Stimulated activated effector memory CD8-positive, alpha-beta T cell treated with anti-CD3 and anti-CD28 coated beads, Interleukin-12 subunit alpha, Interleukin-12 subunit beta, amount 100 ng/mL, for 72 hours (primary cell): Measurements from ENCODE around the gene SLC35G2.
"Not testable (repeated sequence)": the region's sequence is repeated elsewhere in the genome, so short reads cannot be mapped to it uniquely, and the experiment has no call there.

Experiments used
- ATAC-seq: fragments of 150-1000 bp; cut with Tn5 transposase; 2 replicates; pipeline ENCODE4 v1.10.0; 2021
- DNase-seq, 2 donors: peaks; one replicate each; pipeline ENCODE4 v3.0.0; 2021 to 2022; ENCODE audit warnings: low spot score in 2 of 2
- H3K27ac Mint-ChIP-seq: one replicate; pipeline ENCODE4 v1.8.0; 2022; ENCODE audit warnings: mild to moderate bottlenecking, mixed read lengths
- H3K36me3 Mint-ChIP-seq: one replicate; pipeline ENCODE4 v1.8.0; 2022; ENCODE audit warnings: mild to moderate bottlenecking, mixed read lengths
- H3K4me1 Mint-ChIP-seq: one replicate; pipeline ENCODE4 v1.8.0; 2022; ENCODE audit warnings: mixed read lengths
- H3K4me3 Mint-ChIP-seq: one replicate; pipeline ENCODE4 v1.8.0; 2022; ENCODE audit warnings: mild to moderate bottlenecking, mixed read lengths
- H3K9me3 Mint-ChIP-seq: one replicate; pipeline ENCODE4 v1.8.0; 2022; ENCODE audit warnings: mixed read lengths

The SLC35G2 gene

DNA sequence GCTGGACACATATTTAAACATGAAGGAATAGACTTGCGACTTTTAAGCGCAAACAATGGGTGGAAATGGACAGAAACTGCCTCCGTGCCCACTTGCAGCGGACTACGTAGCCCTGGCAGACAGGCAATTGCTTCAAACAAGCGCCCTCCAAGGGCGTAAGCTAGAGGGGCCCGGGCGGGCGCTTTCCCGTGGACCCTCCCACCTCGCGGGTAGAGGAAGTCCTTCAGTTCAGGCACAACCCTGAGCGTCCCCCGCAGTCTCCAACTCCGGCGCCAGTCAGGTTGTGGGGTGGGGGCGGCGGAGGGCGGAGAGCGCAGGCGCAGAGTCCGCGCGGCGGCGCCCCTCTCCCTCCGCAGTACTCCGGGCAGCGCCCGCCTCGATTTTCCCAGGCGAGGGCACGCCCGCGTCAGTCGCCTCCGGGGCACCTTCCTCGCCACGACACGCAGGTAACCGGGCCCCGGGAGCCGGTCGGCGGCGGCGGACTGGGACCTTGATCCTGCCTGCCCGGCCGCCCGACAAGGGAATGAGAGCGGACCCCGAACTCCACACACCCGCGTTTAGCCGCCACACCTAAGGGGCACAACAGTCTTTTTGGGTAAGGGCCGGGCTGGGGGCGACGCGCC is at the start of gene SLC35G2:
Gene SLC35G2 (plus strand): TSS at position 358 of the 623 bp plus-strand sequence. CDS start 35,335 bp downstream, outside the sequence.
- peak within 1 kb of the TSS; percentile 92 for H3K27ac Mint-ChIP-seq
- peaks cover 28% of the 10 kb centered on the region for H3K4me1 Mint-ChIP-seq
- ATAC-seq, result peak; percentile 79
- peak; percentile 26 to 73 for DNase-seq
- peaks cover 9% of the 10 kb centered on the region for H3K36me3 Mint-ChIP-seq
- H3K9me3 Mint-ChIP-seq, result peaks cover 3% of the 10 kb centered on the region
- peak within 1 kb of the TSS; percentile 96 for H3K4me3 Mint-ChIP-seq

DNA sequence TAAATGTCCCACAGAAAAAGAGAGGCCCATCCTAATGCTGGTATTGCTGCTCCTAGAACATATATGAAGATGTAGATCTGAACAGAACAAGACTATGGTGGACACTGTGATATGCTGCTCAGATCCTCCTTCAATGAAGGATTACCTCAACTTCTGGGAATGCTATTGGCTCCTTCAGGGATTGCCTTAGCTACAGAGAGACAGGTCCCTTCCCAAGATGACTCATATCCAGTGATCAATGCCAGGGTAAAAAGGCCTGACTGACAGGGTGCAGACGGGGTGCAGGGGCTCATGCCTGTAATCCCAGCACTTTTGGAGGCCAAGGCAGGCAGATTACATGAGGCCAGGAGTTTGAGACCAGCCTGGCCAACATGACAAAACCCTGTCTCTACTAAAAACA is 46.2 kb upstream of the SLC35G2 start:
- no peak for DNase-seq
- H3K4me1 Mint-ChIP-seq, result no peaks in the 10 kb centered on the region
- H3K36me3 Mint-ChIP-seq, result no peaks in the 10 kb centered on the region
- H3K27ac Mint-ChIP-seq, result no peak overlapping the region
- no peak for ATAC-seq
- no peaks in the 10 kb centered on the region for H3K9me3 Mint-ChIP-seq
- no peak overlapping the region for H3K4me3 Mint-ChIP-seq

DNA sequence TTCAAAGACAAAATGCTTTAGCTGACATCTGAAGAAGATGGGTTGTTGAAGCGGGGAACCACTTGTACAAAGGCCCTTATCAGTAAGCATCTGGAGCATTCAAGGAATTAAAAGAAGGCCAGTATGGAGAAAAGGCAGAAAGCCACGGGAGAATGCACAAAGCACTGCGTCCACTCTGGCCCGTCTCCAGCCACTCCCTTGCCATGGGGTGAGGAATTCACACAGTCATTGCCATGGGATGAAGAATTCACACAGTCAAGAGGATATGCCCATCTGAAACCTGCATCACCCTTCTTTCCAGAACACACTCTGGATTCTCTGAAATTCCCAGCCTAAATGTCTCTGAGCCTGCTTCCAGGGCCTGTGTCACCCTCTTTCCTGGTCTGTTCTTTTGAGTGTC is 40.1 kb upstream of the SLC35G2 start:
- Mint-ChIP-seq H3K4me3 (no peak overlapping the region), H3K36me3 (no peaks in the 10 kb centered on the region), H3K9me3 (no peaks in the 10 kb centered on the region), H3K27ac (no peak overlapping the region), H3K4me1 (no peaks in the 10 kb centered on the region)
- no peak for ATAC-seq
- DNase-seq, result no peak

DNA sequence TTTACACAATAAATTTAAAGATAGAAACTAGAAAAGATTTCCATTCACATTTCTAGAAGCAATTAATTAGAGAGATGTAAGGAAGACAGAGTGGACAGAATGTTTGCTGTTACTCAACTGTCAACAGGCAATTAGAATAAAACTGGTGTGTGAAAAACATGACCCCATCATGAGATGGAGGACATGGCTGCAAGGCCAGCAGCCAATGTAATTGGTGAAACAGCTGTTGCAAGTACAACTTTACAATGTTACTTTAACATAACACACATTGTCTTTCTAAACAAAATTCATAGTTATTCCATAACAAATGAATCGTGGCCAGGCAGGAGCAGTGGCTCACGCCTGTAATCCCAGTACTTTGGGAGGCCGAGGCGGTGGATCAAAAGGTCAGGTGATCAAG is 38.2 kb upstream of the SLC35G2 start:
- DNase-seq (no peak), ATAC-seq (no peak)
- no peak overlapping the region for H3K4me3 Mint-ChIP-seq

DNA sequence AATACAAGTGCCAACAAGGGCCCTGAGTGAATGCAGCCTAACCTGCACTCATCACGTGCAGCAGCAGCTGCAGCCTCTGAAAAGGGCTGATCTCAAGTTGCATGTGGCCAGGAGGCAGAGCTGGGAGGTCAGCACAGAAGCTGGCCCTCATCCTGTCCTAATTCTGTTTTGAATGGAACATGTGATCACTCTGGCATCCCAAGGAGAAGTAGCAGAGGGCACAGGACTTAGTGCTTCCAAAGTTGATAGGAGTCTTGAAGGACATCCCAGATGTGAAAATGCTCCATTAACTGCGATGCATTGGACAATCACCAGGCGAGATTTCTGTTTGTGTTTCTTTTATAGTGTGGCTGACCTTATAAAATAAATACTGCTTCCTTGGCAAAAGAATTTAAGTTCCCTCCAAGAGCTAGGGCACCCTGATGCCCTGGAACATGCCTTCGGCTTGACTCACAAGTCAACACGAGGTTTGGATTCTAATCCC is 35.2 kb upstream of the SLC35G2 start:
- DNase-seq (no peak), ATAC-seq (no peak)
- no peak overlapping the region for H3K4me3 Mint-ChIP-seq
- peaks cover 12% of the 10 kb centered on the region for H3K4me1 Mint-ChIP-seq
- no peaks in the 10 kb centered on the region for H3K36me3 Mint-ChIP-seq
- no peaks in the 10 kb centered on the region for H3K9me3 Mint-ChIP-seq
- no peak overlapping the region for H3K27ac Mint-ChIP-seq

More for the DNA sequence above, 38.2 kb upstream of the SLC35G2 start:
- Mint-ChIP-seq H3K9me3 (no peaks in the 10 kb centered on the region), H3K36me3 (no peaks in the 10 kb centered on the region), H3K4me1 (no peaks in the 10 kb centered on the region), H3K27ac (no peak overlapping the region)

DNA sequence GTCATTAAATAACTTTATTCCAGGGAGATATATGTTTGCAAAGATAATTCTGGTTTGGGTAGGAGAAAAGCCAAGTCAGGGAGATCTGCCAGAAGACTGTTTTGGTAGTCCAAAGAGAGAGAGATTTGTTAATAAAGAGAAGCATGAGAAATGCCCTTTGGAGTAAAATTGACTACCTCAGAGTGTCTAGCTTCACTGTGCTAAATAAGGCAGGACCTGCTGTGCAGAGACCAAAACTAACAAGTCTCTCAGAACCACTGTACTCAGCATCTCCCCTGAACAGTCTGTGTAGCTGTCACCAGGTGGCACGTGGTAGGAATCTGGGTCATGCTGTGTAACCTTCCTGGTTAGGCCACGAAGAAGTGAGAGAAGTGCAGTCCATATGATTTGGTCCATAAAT is 31.6 kb upstream of the SLC35G2 start:
- peak overlapping the region; percentile 51 for H3K27ac Mint-ChIP-seq
- no peak overlapping the region for H3K4me3 Mint-ChIP-seq
- peak in 1 of 2 donors; percentile 51 for DNase-seq
- peak; percentile 96 for ATAC-seq
- H3K9me3 Mint-ChIP-seq, result no peaks in the 10 kb centered on the region
- peaks cover 12% of the 10 kb centered on the region for H3K4me1 Mint-ChIP-seq
- no peaks in the 10 kb centered on the region for H3K36me3 Mint-ChIP-seq

DNA sequence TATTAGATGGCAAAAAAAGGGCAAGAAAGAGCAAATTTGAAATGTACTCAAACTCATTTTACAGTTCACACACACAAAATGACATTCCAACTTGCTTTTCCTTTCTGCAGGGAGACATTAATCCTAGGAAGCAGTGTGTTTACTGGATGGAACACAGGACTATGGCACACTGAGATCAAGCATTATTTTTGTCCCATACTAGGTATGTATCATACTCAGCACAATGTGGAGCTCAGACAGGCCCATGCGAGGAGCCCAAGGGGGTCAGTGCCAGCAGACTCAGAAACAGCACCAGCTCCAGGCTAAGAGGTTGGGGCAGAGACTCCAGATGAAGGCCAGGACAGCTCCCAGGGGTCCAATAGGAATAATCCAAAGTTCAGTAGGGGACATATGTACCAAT is 30.8 kb upstream of the SLC35G2 start:
- Mint-ChIP-seq H3K27ac (no peak overlapping the region), H3K36me3 (no peaks in the 10 kb centered on the region), H3K9me3 (no peaks in the 10 kb centered on the region), H3K4me3 (no peak overlapping the region), H3K4me1 (peaks cover 12% of the 10 kb centered on the region)
- no peak for DNase-seq
- no peak for ATAC-seq

DNA sequence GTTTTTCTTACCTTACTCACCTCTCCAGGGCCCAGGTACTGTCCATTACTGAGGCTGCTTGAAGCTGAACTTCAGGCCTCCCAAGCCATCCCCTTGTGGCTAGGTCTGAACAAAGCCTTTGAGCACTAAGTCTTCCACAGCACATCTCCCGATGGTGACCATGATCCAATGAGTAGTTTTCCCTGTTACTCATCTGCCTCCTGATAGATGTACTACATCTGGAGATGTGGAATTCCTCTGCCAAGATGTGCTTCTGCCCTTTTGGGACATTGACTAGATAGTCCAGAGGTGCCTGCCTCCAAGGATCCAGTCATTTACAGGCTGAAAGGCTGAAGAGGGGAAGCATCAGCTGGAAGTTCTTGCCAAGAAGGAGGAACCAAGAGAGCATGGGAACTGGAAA is 28.9 kb upstream of the SLC35G2 start:
- H3K27ac Mint-ChIP-seq, result no peak overlapping the region
- no peak for DNase-seq
- no peak for ATAC-seq
- H3K4me1 Mint-ChIP-seq, result peaks cover 12% of the 10 kb centered on the region
- H3K4me3 Mint-ChIP-seq, result no peak overlapping the region
- H3K9me3 Mint-ChIP-seq, result no peaks in the 10 kb centered on the region
- H3K36me3 Mint-ChIP-seq, result no peaks in the 10 kb centered on the region

DNA sequence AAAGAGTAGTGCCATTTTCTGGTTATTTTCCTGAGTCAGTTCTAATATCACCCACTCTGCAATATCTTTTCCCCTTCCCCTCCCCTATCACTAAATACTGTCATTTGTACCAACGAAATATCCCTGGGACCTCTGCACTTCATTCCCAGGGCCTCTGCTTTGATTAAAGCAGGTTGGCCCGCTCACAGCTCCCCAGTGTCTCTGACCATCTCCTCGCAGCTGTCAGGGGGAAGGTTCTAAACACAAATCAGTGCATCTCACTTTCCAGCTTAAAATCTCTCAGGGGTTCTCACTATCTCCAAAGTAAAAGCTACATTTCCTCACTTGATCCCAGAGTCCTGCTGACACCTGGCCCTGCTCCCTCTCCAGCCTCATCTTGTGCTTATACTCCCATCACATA is 28.1 kb upstream of the SLC35G2 start:
- Mint-ChIP-seq H3K9me3 (no peaks in the 10 kb centered on the region), H3K4me3 (no peak overlapping the region), H3K4me1 (peaks cover 12% of the 10 kb centered on the region), H3K27ac (no peak overlapping the region), H3K36me3 (no peaks in the 10 kb centered on the region)
- ATAC-seq (no peak), DNase-seq (no peak)

DNA sequence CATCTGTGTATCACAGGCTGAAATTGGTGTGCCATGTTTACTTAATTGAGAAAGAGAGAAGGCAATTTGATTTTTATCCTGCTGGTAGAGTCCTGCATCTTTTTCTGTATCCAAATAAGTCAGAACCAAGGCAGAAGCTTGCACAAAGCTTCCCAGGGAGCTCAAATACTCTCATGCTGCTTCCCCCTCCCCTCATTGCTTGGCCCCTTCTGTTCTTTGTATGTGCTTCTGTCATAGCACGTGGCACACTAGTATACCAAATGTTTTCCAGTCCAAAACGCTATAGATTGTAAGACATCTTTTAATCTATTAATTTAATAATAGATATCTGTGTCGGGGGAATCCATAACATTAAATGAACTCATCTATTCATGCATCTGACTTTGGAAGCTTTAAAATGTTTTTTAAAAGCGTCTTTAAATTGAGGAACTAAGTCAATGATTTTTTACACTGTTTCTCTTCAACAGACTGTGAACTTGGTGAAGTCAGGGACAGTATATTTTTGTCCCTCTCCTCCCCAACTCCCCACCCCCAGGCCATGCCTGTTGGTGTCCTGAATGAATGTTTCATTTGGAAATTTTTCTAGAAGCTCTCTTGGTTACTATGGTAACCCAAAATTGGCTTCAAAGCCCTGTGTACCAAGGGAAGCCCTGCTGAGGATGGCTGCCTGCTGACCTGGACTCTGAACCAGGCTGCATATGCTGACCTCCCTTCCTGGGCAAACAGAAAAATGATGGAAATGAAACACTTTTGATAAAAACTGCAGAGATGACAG is 26.2 kb upstream of the SLC35G2 start:
- Mint-ChIP-seq H3K36me3 (no peaks in the 10 kb centered on the region), H3K27ac (no peak overlapping the region), H3K9me3 (no peaks in the 10 kb centered on the region), H3K4me1 (no peaks in the 10 kb centered on the region), H3K4me3 (no peak overlapping the region)
- no peak for ATAC-seq
- DNase-seq, result no peak

DNA sequence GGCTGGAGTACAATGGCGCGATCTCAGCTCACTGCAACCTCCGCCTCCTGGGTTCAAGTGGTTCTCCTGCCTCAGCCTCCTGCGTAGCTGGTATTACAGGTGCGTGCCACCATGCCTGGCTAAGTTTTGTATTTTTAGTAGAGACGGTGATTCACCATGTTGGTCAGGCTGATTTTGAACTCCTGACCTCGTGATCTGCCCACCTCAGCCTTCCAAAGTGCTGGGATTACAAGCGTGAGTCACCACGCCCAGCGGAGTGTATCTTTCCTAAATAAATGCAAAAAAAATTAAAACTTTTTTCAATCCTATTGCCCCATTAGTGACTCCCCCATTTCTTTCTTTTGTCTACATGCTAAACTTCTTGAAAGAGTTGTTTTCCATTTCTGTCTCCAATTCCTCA is 17.8 kb upstream of the SLC35G2 start:
- H3K27ac Mint-ChIP-seq, H3K4me1 Mint-ChIP-seq, H3K36me3 Mint-ChIP-seq, H3K4me3 Mint-ChIP-seq, ATAC-seq, DNase-seq, H3K9me3 Mint-ChIP-seq: not testable (repeated sequence)

DNA sequence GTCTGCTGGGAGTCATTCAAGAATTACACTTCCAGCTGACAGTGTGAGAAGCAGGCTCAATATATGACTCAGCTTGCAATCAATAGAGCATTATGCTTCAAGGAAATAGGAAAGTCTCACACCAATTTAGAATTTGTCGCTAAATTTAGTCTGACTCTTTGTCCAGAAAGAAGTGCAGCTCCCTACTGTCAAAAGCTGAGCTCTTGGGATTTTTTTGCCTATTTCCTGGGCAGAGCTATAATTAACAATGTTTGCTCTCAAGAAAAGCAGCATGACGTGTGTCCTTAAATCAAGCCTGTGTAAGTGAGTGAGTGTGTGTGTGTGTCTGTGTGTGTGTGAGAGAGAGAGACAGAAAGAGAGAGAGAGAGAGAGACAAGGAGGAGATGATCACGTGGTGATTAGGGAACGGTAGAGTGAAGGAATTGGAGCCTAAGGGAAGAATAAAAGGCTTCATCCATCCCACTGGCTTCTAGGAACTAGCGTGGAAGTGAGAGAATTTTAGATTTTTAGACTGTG is 16.4 kb upstream of the SLC35G2 start:
- H3K4me1 Mint-ChIP-seq, result peaks cover 8% of the 10 kb centered on the region
- no peak overlapping the region for H3K27ac Mint-ChIP-seq
- H3K4me3 Mint-ChIP-seq, result no peak overlapping the region
- no peaks in the 10 kb centered on the region for H3K36me3 Mint-ChIP-seq
- ATAC-seq (no peak), DNase-seq (no peak)
- no peaks in the 10 kb centered on the region for H3K9me3 Mint-ChIP-seq

DNA sequence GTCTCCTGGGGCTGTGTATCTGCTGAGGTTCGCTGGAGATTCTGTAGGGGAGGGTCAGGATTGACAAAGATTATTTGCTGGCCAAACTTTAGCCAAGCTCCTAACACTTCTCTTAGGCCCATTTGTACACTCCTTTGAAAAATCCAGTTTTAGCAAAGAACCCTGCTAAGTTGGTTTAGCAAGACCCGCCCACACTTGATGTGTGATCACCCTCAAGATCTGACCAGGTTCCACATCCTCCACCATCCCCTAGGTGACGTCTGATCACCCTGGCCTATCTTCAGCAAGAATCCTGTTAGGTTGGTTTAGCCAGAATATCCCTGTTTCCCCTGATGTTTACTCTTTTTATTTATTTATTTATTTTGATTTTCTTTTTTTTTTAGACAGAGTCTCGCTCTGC is 14.8 kb upstream of the SLC35G2 start:
- no peaks in the 10 kb centered on the region for H3K36me3 Mint-ChIP-seq
- ATAC-seq (peak; percentile 70), DNase-seq (no peak)
- no peak overlapping the region for H3K4me3 Mint-ChIP-seq
- H3K27ac Mint-ChIP-seq, result no peak overlapping the region
- H3K9me3 Mint-ChIP-seq, result no peaks in the 10 kb centered on the region
- peaks cover 8% of the 10 kb centered on the region for H3K4me1 Mint-ChIP-seq

DNA sequence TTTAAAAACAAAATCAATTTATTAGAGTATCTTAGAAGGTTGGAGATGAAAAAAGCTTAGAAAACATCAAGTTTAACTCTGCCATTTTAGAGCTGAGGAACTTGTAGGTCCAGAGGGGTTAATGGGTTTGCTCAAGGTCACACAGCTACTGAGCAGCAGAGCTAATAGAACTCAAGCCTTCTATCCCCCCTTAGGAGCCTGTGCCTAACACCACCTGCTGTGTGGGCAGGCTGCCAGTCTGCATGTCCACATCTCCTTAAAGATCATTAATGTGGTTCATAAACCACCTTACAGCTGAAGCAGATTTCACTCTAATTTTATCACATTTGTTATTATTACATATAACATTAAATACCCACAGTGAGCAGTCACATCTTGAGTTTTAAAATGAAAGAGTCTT is 14.1 kb upstream of the SLC35G2 start:
- no peak overlapping the region for H3K4me3 Mint-ChIP-seq
- H3K36me3 Mint-ChIP-seq, result no peaks in the 10 kb centered on the region
- peaks cover 8% of the 10 kb centered on the region for H3K4me1 Mint-ChIP-seq
- no peak overlapping the region for H3K27ac Mint-ChIP-seq
- H3K9me3 Mint-ChIP-seq, result no peaks in the 10 kb centered on the region
- ATAC-seq, result no peak
- no peak for DNase-seq

DNA sequence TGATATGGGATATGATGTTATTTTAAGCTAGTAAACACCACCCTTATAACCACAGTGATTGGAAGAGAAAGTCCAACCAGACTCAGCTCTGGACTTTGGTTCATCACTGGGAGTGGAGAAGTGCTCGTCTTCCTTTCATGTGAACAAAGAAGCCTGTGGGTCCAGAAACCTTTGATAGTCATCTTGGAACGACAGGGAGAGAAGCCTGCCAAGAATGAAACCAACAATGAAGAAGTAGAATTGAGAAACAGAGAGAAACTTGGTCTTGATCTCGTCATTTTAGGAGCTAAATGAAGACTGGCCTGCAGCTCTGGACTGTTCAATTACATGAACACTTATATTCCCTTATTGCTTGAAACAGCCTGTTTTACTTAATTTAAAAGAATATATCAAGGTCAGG is 13.1 kb upstream of the SLC35G2 start:
- Mint-ChIP-seq H3K4me1 (peaks cover 8% of the 10 kb centered on the region), H3K27ac (no peak overlapping the region), H3K9me3 (no peaks in the 10 kb centered on the region), H3K4me3 (no peak overlapping the region), H3K36me3 (no peaks in the 10 kb centered on the region)
- no peak for DNase-seq
- ATAC-seq, result no peak

DNA sequence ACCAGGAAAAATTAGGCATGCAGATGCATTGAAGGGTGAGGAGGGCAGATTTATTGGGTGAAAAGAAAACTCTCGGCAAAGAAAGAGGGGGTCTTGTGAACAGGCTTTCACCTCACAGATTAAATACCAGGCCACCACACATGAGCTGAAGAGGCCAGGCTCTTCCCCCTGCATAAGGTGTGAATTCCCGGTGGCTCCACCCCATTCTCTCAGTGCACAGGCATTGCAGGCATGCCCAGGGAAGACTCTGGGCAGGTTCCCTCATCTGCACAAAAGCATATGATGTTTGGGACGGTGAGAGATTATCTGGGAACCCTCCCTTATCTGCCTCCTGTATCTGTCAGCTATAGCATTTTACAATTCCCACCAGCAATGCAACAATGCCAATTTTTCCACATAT is 7.2 kb upstream of the SLC35G2 start:
- no peaks in the 10 kb centered on the region for H3K9me3 Mint-ChIP-seq
- DNase-seq, result no peak
- H3K27ac Mint-ChIP-seq, result no peak overlapping the region
- no peak overlapping the region for H3K4me3 Mint-ChIP-seq
- no peak for ATAC-seq
- no peaks in the 10 kb centered on the region for H3K36me3 Mint-ChIP-seq
- H3K4me1 Mint-ChIP-seq, result no peaks in the 10 kb centered on the region
